ENCODE results near the gene MAGI2.
"Not testable (repeated sequence)": the region's sequence is repeated elsewhere in the genome, so short reads cannot be mapped to it uniquely, and the experiment has no call there.

MAGI2 gene

DNA sequence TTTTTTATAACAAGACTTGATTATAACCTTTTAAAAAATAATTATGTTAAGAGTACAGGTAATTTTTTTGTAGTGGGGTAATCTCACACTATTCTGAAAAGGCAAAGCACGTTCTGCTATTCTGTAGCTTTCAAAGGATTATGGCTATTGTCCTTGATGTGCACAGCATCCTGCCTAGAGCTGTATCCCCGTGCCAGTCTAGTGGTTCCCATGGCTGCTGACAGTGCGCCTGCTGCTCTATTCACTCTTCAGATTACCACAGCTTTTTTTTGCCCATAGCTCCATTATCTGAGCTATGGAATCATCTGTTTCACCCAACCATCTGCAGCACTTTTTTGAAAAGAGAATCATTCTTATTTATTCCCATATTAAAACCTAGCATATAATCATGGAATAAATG, 931.5 kb downstream of the MAGI2 start:
- TF ChIP-seq ZNF274 (IDR thresholded peaks at IDR 0.05; ENCODE audit: low read depth, low read length), result no peak
- no peak overlapping the region for H3K4me3 ChIP-seq (ENCODE audit: low read length)

DNA sequence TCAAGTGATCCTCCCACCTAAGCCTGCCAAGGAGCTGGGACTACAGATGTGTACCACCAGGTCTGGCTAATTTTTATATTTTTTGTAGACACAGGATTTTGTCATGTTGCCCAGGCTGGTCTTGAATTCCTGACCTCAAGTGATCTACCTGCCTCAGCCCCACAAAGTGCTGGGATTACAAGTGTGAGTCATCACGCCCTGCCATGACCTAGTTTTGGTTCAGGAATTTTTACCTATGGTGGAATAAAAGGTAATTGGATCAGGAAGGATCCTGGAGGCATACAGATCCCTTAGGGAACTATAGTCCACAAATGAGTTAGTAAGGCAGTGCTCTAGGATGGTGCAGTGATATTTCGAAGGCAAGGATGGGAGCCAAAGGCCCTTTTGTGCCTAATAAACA, 937.0 kb downstream of the MAGI2 start:
- no peak overlapping the region for H3K4me3 ChIP-seq (ENCODE audit: low read length)
- TF ChIP-seq ZNF274 (IDR thresholded peaks at IDR 0.05; ENCODE audit: low read depth, low read length), result no peak

DNA sequence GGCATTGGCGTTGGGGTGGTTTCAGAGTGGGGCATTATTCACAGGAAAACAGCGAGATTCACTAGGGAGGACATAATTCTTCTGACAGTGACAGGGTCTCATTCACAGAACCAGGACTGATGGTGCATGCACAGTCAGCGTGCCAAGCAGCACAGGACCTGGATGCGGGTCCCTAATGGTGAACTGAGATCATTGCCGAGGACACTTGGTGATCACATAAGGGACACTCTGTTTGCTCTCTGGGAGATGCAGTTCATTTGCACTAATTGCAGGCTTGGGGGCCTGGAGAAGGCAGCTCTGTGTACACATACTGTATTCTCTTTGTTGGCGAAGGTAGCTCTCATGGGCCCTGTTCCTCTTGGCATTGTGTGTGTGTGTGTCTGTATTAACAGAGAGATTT, 938.8 kb downstream of the MAGI2 start:
- no peak overlapping the region for H3K4me3 ChIP-seq (ENCODE audit: low read length)
- TF ChIP-seq ZNF274 (IDR thresholded peaks at IDR 0.05; ENCODE audit: low read depth, low read length), result no peak

DNA sequence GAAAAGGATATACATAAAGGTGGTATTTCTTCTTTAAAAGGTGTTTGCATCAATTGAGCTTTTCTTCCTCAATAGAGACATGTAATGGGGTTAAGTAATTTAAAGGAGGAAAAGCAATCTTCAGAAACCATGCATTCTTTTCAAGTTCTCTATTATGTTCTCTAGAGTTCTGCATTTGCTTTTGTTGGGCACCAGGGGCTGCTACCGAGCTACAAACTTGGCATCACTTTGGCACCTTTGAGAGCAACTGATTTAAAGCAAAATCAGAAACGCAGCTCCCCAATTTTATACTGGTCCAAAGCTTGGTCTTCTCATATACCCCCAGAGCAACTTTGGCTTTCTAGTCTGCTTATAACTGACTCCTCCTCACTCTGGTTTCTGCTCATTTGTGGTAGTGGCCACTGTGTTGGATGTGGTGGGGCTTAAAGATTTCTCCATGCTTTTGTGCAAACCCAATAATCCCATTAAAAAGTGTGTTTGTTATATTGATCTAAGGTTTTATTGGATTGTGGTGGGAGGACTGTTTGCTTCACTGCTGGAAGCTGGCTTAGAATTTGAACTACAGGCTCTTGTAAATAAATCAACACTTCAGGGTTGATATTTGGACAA, 942.8 kb downstream of the MAGI2 start:
- TF ChIP-seq ZNF274 (IDR thresholded peaks at IDR 0.05; ENCODE audit: low read depth, low read length), result no peak
- no peak overlapping the region for H3K4me3 ChIP-seq (ENCODE audit: low read length)

DNA sequence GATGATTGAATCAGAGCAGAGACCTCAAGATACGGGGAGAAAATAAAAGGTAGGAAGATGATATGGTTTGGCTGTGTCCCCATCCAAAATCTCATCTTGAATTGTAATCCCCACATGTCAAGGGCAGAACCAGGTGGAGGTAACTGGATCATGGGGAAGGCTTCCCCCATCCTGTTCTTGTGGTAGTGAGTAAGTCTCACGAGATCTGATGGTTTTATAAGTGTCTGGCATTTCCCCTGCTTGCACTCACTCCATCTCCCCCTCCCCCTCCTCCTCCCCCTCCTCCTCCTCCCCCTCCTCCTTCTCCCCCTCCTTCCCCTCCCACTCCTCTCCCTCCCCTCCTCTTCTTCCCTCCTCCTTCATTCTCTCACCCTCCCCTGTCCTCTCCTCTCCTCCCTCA, 950.2 kb downstream of the MAGI2 start:
- not testable (repeated sequence) for H3K4me3 ChIP-seq (ENCODE audit: low read length)

DNA sequence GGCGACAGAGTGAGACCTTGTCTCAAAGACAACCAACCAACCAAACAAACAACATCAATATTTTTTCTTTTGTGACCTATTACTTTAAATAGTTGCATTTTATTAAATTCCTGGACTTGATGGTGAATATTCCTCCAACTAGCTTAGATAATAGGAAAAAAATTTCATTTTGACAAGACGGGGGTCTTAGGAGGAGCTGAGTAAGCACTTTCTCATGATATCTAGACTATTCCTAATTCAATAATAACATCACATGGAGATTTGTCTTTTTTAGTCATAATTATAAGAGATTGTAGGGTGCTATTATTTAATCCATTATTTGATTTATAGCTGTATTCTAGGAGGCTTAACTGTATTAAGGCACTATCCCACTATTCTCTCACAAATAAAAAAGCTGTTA, 952.4 kb downstream of the MAGI2 start:
- TF ChIP-seq ZNF274 (IDR thresholded peaks at IDR 0.05; ENCODE audit: low read depth, low read length), result no peak
- H3K4me3 ChIP-seq (ENCODE audit: low read length), result no peak overlapping the region

- no peak overlapping the region for H3K4me3 ChIP-seq (ENCODE audit: low read length)
- TF ChIP-seq ZNF274 (IDR thresholded peaks at IDR 0.05; ENCODE audit: low read depth, low read length), result no peak
These were observed 953.5 kb downstream of the MAGI2 start for GRCh38 chr7:78499971-78500370.

- TF ChIP-seq ZNF274 (IDR thresholded peaks at IDR 0.05; ENCODE audit: low read depth, low read length), result no peak
- no peak overlapping the region for H3K4me3 ChIP-seq (ENCODE audit: low read length)
These were observed 954.2 kb downstream of the MAGI2 start for GRCh38 chr7:78499283-78499682.

GRCh38 chr7:78497728-78498427, 955.6 kb downstream of the MAGI2 start:
- no peak overlapping the region for H3K4me3 ChIP-seq (ENCODE audit: low read length)

GRCh38 chr7:78496096-78496630, 957.3 kb downstream of the MAGI2 start:
- no peak overlapping the region for H3K4me3 ChIP-seq (ENCODE audit: low read length)
- TF ChIP-seq ZNF274 (IDR thresholded peaks at IDR 0.05; ENCODE audit: low read depth, low read length), result no peak

More at GRCh38 chr7:78497728-78498427, 955.6 kb downstream of the MAGI2 start:
- no peak for TF ChIP-seq ZNF274 (IDR thresholded peaks at IDR 0.05; ENCODE audit: low read depth, low read length)

DNA sequence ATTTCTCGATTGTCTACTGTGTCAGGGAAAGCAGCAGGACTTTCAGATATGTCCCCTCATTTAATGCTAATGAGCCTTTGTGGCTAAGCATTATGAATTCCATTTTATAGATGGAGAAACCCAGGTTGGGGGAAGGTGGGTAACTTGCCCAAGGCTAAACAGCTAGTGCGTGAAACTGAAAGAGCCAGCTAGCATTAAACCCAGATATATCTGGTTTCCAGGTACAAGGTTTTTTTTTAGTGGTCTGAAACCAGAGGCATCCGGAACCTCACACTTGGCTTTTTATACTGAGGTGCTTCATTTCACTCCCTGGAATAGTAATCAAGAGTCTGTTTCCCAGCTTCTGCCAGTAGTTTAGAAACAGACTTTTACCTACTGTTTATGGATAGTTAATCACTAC, 960.1 kb downstream of the MAGI2 start:
- TF ChIP-seq ZNF274 (IDR thresholded peaks at IDR 0.05; ENCODE audit: low read depth, low read length), result no peak

DNA sequence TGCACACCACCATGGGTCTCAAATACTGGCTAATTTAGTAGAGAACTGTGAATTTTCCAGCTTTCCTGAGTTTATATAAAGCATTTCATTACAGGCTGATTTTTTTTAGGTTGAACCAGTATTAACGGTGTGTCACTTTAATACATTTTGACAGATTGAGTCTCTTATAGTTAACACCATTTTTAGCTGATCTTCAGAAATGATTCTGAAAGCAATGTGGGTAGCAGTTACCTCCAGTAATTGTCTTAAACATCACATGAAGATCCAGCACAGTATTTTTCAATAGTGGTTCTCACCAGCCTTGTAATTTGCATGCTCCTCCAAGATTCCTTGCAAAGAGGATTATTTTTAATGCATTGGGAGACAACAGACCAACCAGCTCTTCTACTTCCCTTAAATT, 961.3 kb downstream of the MAGI2 start:
- TF ChIP-seq ZNF274 (IDR thresholded peaks at IDR 0.05; ENCODE audit: low read depth, low read length), result no peak

More for the DNA sequence above, 960.1 kb downstream of the MAGI2 start:
- no peak overlapping the region for H3K4me3 ChIP-seq (ENCODE audit: low read length)

DNA sequence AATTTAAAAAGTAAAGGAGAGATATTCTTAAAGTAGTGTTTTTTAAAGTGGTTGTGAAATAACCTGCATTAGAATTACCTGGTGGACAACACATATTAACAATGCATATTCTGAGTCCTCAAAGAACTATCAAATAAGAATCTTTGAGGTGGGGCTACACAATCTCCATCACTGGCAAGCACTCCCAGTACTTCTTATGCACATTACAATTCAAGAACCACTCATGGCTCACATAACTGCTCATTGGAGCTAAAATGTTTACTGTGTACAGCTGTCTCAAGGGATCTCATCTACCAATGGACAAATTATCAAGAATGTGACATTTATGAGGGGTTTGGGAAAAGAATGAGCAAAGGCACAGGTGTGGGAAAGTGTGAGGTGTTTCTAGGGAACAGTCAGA, 962.9 kb downstream of the MAGI2 start:
- TF ChIP-seq ZNF274 (IDR thresholded peaks at IDR 0.05; ENCODE audit: low read depth, low read length), result no peak
- H3K4me3 ChIP-seq (ENCODE audit: low read length), result no peak overlapping the region

More for the DNA sequence above, 961.3 kb downstream of the MAGI2 start:
- no peak overlapping the region for H3K4me3 ChIP-seq (ENCODE audit: low read length)

- no peak overlapping the region for H3K4me3 ChIP-seq (ENCODE audit: low read length)
These were observed 963.8 kb downstream of the MAGI2 start for GRCh38 chr7:78489476-78490240.

DNA sequence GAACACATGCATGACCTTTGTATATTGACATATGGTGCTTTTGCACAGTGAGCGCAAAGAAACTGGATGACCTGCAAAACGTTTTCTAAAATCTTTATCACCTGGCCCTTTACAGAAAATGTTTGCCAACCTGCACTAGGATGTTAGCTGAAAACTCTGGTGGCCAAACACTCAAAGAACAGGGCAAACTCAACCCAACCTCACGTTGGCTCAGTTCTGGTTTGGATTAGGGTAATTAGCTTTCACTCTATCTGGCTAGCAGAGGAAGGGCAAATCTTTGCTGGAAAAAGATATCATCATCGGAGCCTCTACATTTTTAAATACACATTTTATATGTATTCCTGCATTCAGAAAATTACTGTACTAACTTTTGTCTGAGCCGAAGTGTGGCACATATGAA, 966.0 kb downstream of the MAGI2 start:
- H3K4me3 ChIP-seq (ENCODE audit: low read length), result no peak overlapping the region
- TF ChIP-seq ZNF274 (IDR thresholded peaks at IDR 0.05; ENCODE audit: low read depth, low read length), result no peak

More at GRCh38 chr7:78489476-78490240, 963.8 kb downstream of the MAGI2 start:
- TF ChIP-seq ZNF274 (IDR thresholded peaks at IDR 0.05; ENCODE audit: low read depth, low read length), result no peak
